Measurements from ENCODE around the gene CHST2. TPM values are rescaled to one million over a fixed set of nuclear protein-coding genes. Genes with fewer than 3 reads are reported as not detected.

CHST2 gene
- total RNA-seq, 1 donor from 2014 or later = 2.1 TPM

DNA sequence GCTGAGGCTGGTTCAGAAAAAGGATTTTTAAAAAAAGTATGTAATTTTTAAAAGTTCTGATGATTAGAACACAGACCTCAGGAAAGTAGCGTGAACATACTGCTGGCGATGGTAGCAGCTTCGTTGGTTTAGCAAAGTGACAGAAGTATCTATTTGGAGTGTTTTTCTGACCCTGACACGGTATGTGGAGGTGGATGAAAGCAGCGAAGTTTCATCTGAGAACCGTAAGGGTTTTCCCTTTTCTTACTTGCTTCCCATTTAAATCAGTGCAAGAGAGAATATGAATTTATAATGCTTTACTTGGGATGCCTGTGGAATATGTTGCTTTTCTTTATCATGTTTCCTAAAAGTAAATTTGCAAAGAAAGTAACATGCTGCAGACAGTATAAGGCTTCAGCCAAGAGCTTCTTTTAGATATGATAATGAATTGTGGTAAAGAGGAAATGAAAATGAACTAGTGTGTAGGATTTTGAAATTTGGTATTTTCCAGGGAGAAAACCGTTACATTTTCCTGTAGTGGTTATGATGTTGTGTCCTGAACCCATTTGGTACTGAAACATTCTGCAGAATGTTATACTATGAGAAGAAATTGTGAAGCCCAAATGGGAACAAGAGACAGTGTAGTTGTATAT, 3.9 kb downstream of the CHST2 start:
- DNase-seq (ENCODE audit: low read depth) (no peak), FAIRE-seq (no peak)
- no peak overlapping the region for H3K4me3 ChIP-seq (ENCODE audit: low read depth, low read length)
- TF ChIP-seq, protein P1, sequence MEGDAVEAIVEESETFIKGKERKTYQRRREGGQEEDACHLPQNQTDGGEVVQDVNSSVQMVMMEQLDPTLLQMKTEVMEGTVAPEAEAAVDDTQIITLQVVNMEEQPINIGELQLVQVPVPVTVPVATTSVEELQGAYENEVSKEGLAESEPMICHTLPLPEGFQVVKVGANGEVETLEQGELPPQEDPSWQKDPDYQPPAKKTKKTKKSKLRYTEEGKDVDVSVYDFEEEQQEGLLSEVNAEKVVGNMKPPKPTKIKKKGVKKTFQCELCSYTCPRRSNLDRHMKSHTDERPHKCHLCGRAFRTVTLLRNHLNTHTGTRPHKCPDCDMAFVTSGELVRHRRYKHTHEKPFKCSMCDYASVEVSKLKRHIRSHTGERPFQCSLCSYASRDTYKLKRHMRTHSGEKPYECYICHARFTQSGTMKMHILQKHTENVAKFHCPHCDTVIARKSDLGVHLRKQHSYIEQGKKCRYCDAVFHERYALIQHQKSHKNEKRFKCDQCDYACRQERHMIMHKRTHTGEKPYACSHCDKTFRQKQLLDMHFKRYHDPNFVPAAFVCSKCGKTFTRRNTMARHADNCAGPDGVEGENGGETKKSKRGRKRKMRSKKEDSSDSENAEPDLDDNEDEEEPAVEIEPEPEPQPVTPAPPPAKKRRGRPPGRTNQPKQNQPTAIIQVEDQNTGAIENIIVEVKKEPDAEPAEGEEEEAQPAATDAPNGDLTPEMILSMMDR (IDR thresholded peaks at IDR 0.05; ENCODE audit: insufficient read depth, low read length, severe bottlenecking) = no peak
- H3K36me3 ChIP-seq (ENCODE audit: control insufficient read depth, insufficient read depth, low read length) = no peaks in the 10 kb centered on the region
- H3K27me3 ChIP-seq (ENCODE audit: control insufficient read depth, insufficient read depth, low read length) = peaks cover 3% of the 10 kb centered on the region

DNA sequence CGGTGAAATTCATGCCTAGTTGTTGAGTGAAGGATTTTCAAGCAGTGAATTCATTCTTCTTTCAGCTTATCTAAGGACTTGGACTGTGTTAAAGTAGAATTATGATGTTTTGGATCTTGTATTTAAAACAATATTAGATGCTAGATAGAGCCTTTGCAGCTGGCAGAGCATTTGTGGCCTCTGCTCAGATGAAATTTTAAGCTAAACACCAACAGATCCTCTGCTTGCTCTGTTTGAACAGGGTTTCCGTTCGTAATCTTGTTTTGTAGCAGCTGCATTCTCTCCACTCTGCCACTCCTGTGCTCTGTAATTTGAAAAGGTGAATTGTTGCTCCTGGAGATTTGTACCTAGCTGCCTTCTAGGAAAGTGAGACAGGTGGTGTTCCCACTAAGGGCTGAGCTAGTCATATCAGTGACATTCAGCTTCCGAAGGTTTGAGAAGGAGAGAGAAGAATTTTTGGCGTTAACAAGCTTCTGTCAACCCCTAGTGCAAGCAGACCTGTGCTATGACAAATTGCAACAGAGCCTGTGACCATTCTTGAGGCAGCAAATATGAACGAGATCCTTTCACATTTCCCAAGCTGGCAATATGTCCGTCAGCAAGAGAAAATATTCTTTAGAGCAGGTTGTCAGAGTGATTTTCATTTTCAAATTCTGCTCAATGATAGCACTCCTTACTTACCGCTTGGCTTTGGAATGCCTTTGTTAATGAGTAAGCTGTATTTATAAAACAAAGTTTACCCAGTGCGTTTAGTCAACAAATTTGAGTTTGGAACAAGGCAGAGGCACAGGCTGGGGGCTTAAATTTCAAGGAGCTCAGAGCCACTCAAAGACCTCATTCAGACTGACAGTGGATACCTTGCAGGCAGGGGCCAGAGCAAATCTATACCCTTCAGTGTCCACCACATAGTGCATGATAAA, 5.3 kb downstream of the CHST2 start:
- no peak for FAIRE-seq
- Histone ChIP-seq H3K4me3 (ENCODE audit: low read depth, low read length) (no peak overlapping the region), H3K27me3 (ENCODE audit: control insufficient read depth, insufficient read depth, low read length) (peaks cover 3% of the 10 kb centered on the region), H3K36me3 (ENCODE audit: control insufficient read depth, insufficient read depth, low read length) (no peaks in the 10 kb centered on the region)
- TF ChIP-seq, protein P1 (IDR thresholded peaks at IDR 0.05; ENCODE audit: insufficient read depth, low read length, severe bottlenecking) = no peak
- DNase-seq (ENCODE audit: low read depth) = no peak

DNA sequence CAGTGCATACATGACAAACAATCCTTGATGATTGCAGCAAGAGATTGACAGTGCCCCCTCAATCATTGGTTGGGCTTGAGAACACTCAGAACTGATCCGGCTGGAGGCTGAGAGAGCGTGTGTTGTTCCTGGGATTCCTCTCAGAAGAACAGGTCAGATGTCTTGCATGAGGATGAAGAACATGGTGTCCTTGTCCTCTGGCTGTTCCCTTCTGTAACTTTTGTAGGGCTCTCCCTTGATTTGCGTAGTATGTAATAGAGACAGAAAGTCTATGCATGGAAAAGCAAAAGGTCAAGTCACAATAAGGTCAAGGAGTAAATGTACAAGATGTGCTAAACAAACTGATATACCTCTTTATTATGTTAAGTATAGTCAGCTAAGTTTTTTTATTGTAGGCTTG, 8.2 kb downstream of the CHST2 start:
- FAIRE-seq = no peak
- Histone ChIP-seq H3K36me3 (ENCODE audit: control insufficient read depth, insufficient read depth, low read length) (no peaks in the 10 kb centered on the region), H3K4me3 (ENCODE audit: low read depth, low read length) (no peak overlapping the region), H3K27me3 (ENCODE audit: control insufficient read depth, insufficient read depth, low read length) (peaks cover 5% of the 10 kb centered on the region)
- no peak for DNase-seq (ENCODE audit: low read depth)
- TF ChIP-seq, protein P1 (IDR thresholded peaks at IDR 0.05; ENCODE audit: insufficient read depth, low read length, severe bottlenecking) = no peak

DNA sequence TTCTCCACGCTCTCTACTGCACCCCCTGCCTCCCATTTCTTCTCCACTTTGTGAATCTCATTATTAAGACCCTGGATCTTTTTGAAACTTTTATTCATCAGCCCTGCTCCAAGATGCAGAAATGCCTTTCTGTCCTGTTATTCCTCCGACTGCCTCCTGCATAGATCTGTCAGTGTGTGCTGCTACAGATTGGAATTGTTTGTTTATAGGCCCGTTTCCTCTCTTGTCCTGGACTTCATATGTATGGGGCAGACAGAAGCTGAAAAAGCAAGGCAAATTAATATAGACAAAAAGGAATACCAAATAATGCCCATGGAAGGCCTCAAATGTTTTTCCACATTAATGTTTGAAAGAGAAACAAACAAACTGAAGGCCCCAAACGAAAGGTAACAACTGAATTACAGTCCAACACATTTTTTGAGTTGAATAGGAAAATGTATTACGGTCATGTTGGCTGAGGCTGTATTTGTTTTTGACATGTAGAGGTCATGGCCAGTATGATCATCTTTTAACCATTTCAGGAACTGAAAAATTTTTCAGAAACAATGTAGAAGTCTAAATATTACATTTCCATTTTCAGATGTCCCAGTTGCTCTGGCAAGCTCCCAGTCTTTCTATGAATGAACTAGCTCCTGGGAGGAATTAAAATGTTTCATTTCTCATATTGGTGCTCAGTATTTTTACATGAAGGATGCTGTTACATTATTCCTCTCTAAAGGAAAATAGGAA, 8.8 kb downstream of the CHST2 start:
- TF ChIP-seq, protein P1 (IDR thresholded peaks at IDR 0.05; ENCODE audit: insufficient read depth, low read length, severe bottlenecking) = no peak
- H3K4me3 ChIP-seq (ENCODE audit: low read depth, low read length) = no peak overlapping the region
- DNase-seq (ENCODE audit: low read depth) (no peak), FAIRE-seq (no peak)
- H3K36me3 ChIP-seq (ENCODE audit: control insufficient read depth, insufficient read depth, low read length) = no peaks in the 10 kb centered on the region
- H3K27me3 ChIP-seq (ENCODE audit: control insufficient read depth, insufficient read depth, low read length) = peaks cover 5% of the 10 kb centered on the region

DNA sequence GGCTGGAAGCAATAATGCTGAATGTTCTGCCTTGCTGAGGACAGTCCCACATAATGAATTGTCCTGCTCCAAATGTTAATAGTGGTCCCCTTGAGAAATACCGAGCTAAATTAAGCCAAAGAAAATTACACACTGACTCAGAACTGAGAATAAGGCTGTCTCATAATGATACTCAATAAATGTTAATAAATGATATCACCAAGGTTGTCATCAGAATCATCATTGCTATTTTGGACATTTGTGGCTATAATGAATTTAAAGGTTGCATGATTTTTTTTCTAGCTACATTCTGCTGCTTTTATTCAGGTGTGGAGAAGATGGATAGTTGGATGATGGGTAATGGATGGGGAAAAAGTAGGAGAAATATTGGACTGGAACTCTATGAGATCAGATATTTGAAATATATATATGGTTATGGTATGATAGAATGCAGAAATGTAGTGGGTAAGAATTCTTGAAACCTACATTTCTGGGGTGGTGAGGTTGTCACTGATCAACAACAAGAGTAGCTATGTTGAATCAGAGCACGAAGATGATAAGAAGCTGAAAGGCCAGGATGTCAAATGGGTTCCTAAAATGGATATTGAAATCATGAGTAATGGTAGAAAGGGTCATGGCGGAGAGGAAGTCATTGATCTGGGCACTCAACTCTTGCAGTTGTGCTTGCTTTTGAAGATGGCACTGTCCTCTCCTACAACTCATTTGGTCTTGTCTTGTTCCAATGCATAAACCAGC, 12.8 kb downstream of the CHST2 start:
- TF ChIP-seq, protein P1 (IDR thresholded peaks at IDR 0.05; ENCODE audit: insufficient read depth, low read length, severe bottlenecking) = no peak
- no peak for FAIRE-seq

More for the DNA sequence above, 12.8 kb downstream of the CHST2 start:
- Histone ChIP-seq H3K27me3 (ENCODE audit: control insufficient read depth, insufficient read depth, low read length) (peaks cover 7% of the 10 kb centered on the region), H3K4me3 (ENCODE audit: low read depth, low read length) (no peak overlapping the region), H3K36me3 (ENCODE audit: control insufficient read depth, insufficient read depth, low read length) (no peaks in the 10 kb centered on the region)
- DNase-seq (ENCODE audit: low read depth) = no peak

Measured in bronchial epithelial cell (primary cell).